Measurements from ENCODE around the gene CCDC106. TPM values are rescaled to one million over a fixed set of nuclear protein-coding genes. Genes with fewer than 3 reads are reported as not detected.

The CCDC106 gene
- total RNA-seq, 1 experiment from 2014 or later: 36.0 TPM

DNA sequence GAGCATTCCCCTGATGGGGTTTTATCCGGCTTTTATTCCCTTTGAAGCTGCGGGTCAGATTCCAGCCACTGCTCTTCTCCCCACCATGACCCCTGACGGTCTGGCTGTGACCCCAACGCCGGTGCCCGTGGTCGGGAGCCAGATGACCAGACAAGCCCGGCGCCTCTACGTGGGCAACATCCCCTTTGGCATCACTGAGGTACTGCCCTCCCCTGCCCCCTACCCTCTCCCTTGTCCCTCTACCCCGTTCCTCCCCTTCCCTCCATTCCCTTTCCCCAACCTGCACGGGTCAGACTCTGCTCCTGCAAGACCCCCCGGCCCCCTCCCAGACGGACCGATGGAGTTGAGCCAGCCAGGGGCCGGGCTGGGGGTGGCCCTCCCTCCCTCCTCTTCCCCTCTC, 13.0 kb downstream of the CCDC106 start:
- H3K9me3 ChIP-seq (ENCODE audit: low read length): no peaks in the 10 kb centered on the region
- no peak overlapping the region for H3K27ac ChIP-seq (ENCODE audit: low read length)
- peaks cover 72% of the 10 kb centered on the region for H3K36me3 ChIP-seq (ENCODE audit: low read depth, low read length)
- intact Hi-C loops (cut with micrococcal nuclease): no loop called here
- no peak overlapping the region for H3K4me2 ChIP-seq (ENCODE audit: low read length)
- H3K4me3 ChIP-seq (ENCODE audit: low read length): no peak overlapping the region
- no peaks in the 10 kb centered on the region for H3K27me3 ChIP-seq (ENCODE audit: low read length)
- H3K4me1 ChIP-seq (ENCODE audit: insufficient read depth, low read length): peaks cover 12% of the 10 kb centered on the region
- peaks cover 96% of the 10 kb centered on the region for H3K79me2 ChIP-seq (ENCODE audit: low read length)
- BruUV-seq (replicated peaks): no TSS peak
- ChIA-PET CTCF (no interaction called here), POLR2A (ENCODE audit: unreplicated experiment) (no interaction called here)
- ATAC-seq: no peak
- H3K9ac ChIP-seq (ENCODE audit: low read length): no peak overlapping the region
- no peaks in the 10 kb centered on the region for H3K9me2 ChIP-seq (replicated peaks; ENCODE audit: low read length)
- peaks cover 70% of the 10 kb centered on the region for H4K20me1 ChIP-seq (ENCODE audit: low read length)
- H3F3A ChIP-seq (ENCODE audit: low read length, unreplicated experiment): no peaks in the 10 kb centered on the region
- no peak for TF ChIP-seq EZH2phosphoT487 (IDR thresholded peaks at IDR 0.05; ENCODE audit: borderline replicate concordance, low read length)
- no peak for TF ChIP-seq CTCF (conservative IDR thresholded peaks at IDR 0.05; ENCODE audit: low read depth, low read length)
- no peak for TF ChIP-seq EZH2 (IDR thresholded peaks at IDR 0.05; ENCODE audit: low read length, unreplicated experiment)
- H2AFZ ChIP-seq (ENCODE audit: low read length): no peak overlapping the region
- DNase-seq: no peak

DNA sequence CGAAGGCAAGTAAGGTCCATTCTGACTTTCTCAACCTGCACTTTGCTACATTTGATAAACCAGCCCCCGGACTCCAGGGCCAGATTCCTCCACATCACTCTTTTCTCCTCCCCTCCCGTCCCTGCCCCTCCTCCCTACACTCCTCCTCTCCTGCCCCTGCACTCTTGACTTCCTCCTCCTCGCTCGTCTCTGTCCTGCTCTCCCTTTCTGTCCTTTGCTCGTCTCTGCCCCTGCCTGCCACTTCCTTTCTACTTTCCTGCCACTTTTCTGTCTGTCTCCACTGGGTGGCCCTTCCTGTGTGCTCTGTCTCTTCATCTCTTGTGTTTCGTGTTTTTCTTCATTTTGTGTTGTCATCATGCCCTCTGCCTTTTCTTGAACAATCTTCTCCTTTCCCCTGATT, 13.8 kb downstream of the CCDC106 start:
- H3K36me3 ChIP-seq (ENCODE audit: low read depth, low read length): peaks cover 74% of the 10 kb centered on the region
- no peak overlapping the region for H3K9ac ChIP-seq (ENCODE audit: low read length)
- ATAC-seq (no peak), DNase-seq (no peak)
- no peak overlapping the region for H3K4me3 ChIP-seq (ENCODE audit: low read length)
- BruUV-seq (replicated peaks): no TSS peak
- intact Hi-C loops (cut with micrococcal nuclease): no loop called here
- H2AFZ ChIP-seq (ENCODE audit: low read length): no peak overlapping the region
- H3K4me1 ChIP-seq (ENCODE audit: insufficient read depth, low read length): peaks cover 12% of the 10 kb centered on the region
- no peaks in the 10 kb centered on the region for H3F3A ChIP-seq (ENCODE audit: low read length, unreplicated experiment)
- H3K79me2 ChIP-seq (ENCODE audit: low read length): peaks cover 96% of the 10 kb centered on the region
- H3K9me2 ChIP-seq (replicated peaks; ENCODE audit: low read length): no peaks in the 10 kb centered on the region
- CTCF ChIA-PET: no interaction called here
- H3K27ac ChIP-seq (ENCODE audit: low read length): no peak overlapping the region
- H3K9me3 ChIP-seq (ENCODE audit: low read length): no peaks in the 10 kb centered on the region
- POLR2A ChIA-PET (ENCODE audit: unreplicated experiment): no interaction called here
- no peak for TF ChIP-seq EZH2phosphoT487 (IDR thresholded peaks at IDR 0.05; ENCODE audit: borderline replicate concordance, low read length)
- TF ChIP-seq CTCF (conservative IDR thresholded peaks at IDR 0.05; ENCODE audit: low read depth, low read length): no peak
- TF ChIP-seq EZH2 (IDR thresholded peaks at IDR 0.05; ENCODE audit: low read length, unreplicated experiment): no peak
- H3K4me2 ChIP-seq (ENCODE audit: low read length): no peak overlapping the region
- no peaks in the 10 kb centered on the region for H3K27me3 ChIP-seq (ENCODE audit: low read length)
- peaks cover 70% of the 10 kb centered on the region for H4K20me1 ChIP-seq (ENCODE audit: low read length)

DNA sequence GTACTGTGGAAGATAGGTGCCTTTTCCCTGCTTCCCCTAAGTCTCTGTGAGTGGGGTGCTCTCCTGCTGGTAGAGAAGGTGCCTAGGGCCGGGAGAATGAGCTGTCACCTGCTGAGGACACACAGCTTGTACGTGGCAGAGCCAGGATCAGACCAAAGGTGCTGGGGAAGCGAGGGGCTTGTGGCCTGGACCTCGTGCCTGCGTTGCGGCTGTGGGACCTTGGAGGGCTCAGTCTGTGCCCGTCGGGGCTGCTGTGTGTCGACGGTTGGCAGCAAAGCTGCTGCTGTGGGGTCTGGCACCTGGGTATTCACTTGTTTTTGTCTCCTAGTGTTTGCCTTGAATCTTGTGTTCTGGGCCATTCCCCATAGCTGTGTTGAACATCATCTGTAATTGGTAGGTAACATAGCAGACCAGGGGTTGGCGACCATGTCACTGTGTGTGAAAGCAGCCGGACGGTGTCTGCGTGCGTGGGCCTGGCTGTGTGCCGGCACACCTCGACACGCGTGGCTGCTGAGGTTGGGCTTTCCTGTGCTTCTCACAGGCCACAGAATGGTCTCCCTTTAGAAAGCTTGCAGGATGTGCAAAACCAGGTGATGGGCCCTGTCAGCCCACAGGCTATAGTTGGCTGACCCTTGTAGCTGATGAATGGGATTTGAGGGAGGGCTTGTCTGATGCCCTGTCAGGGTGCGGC, 16.0 kb downstream of the CCDC106 start:
- no peak overlapping the region for H3K9ac ChIP-seq (ENCODE audit: low read length)
- peaks cover 60% of the 10 kb centered on the region for H4K20me1 ChIP-seq (ENCODE audit: low read length)
- no peak overlapping the region for H2AFZ ChIP-seq (ENCODE audit: low read length)
- no peak overlapping the region for H3K4me3 ChIP-seq (ENCODE audit: low read length)
- no peak overlapping the region for H3K4me2 ChIP-seq (ENCODE audit: low read length)
- intact Hi-C loops (cut with micrococcal nuclease): no loop called here
- BruUV-seq (replicated peaks): no TSS peak
- DNase-seq (no peak), ATAC-seq (no peak)
- ChIA-PET POLR2A (ENCODE audit: unreplicated experiment) (no interaction called here), CTCF (no interaction called here)
- H3K27ac ChIP-seq (ENCODE audit: low read length): no peak overlapping the region
- H3K9me3 ChIP-seq (ENCODE audit: low read length): no peaks in the 10 kb centered on the region
- no peaks in the 10 kb centered on the region for H3K9me2 ChIP-seq (replicated peaks; ENCODE audit: low read length)
- TF ChIP-seq EZH2 (IDR thresholded peaks at IDR 0.05; ENCODE audit: low read length, unreplicated experiment) (no peak), CTCF (conservative IDR thresholded peaks at IDR 0.05; ENCODE audit: low read depth, low read length) (no peak), EZH2phosphoT487 (IDR thresholded peaks at IDR 0.05; ENCODE audit: borderline replicate concordance, low read length) (no peak)
- H3K79me2 ChIP-seq (ENCODE audit: low read length): peaks cover 95% of the 10 kb centered on the region
- H3K4me1 ChIP-seq (ENCODE audit: insufficient read depth, low read length): no peaks in the 10 kb centered on the region
- no peaks in the 10 kb centered on the region for H3K27me3 ChIP-seq (ENCODE audit: low read length)
- H3F3A ChIP-seq (ENCODE audit: low read length, unreplicated experiment): no peaks in the 10 kb centered on the region
- peaks cover 81% of the 10 kb centered on the region for H3K36me3 ChIP-seq (ENCODE audit: low read depth, low read length)
